Glutamatergic neuron (in vitro differentiated cells): ENCODE results near the gene SDSL. TPM values are rescaled to one million over a fixed set of nuclear protein-coding genes. Genes with fewer than 3 reads are reported as not detected.

Experiments used
- DNase-seq: peaks from one replicate; pipeline ENCODE4 v3.0.0; 2022
- H3K27ac Mint-ChIP-seq: one replicate; pipeline ENCODE4 v1.8.0; 2020; ENCODE audit warnings: mild to moderate bottlenecking, mixed read lengths, inconsistent platforms; ENCODE audit not compliant: unreplicated experiment
- H3K27me3 Mint-ChIP-seq: one replicate; pipeline ENCODE4 v1.8.0; 2020; ENCODE audit warnings: mild to moderate bottlenecking, moderate library complexity, mixed read lengths, inconsistent platforms; ENCODE audit not compliant: unreplicated experiment
- H3K36me3 Mint-ChIP-seq: one replicate; pipeline ENCODE4 v1.8.0; 2020; ENCODE audit warnings: mild to moderate bottlenecking, mixed read lengths, inconsistent platforms; ENCODE audit not compliant: unreplicated experiment
- H3K4me1 Mint-ChIP-seq: one replicate; pipeline ENCODE4 v1.8.0; 2020; ENCODE audit warnings: mild to moderate bottlenecking, low read depth, mixed read lengths, inconsistent platforms; ENCODE audit not compliant: unreplicated experiment
- H3K4me3 Mint-ChIP-seq: one replicate; pipeline ENCODE4 v1.8.0; 2020; ENCODE audit warnings: mild to moderate bottlenecking, mixed read lengths, inconsistent platforms; ENCODE audit not compliant: unreplicated experiment
- H3K9me3 Mint-ChIP-seq: one replicate; pipeline ENCODE4 v1.8.0; 2020; ENCODE audit warnings: mild to moderate bottlenecking, moderate library complexity, mixed read lengths, inconsistent platforms; ENCODE audit not compliant: unreplicated experiment
- CTCF ChIP-seq: fragments of 200-600 bp; sonication (generic); IDR thresholded peaks from one replicate; pipeline ENCODE4 v1.5.0; 2021; ENCODE audit not compliant: partially characterized antibody, unreplicated experiment
- total RNA-seq: library from RNA; stranded (reverse); fragmentation: NEBNext Ultra II Directional; extraction: Animal tissue kit (Norgen Biotek cat#: 25700); gene quantifications from one replicate; pipeline ENCODE4 v1.2.1, GENCODE V29; 2021; ENCODE audit not compliant: unreplicated experiment

SDSL gene
- total RNA-seq, 1 donor from 2014 or later = 0.74 TPM

GRCh38 chr12:113478351-113479011 lies 56.3 kb downstream of the SDSL start:
- DNase-seq = peak; percentile 33
- Mint-ChIP-seq H3K4me3 (peak overlapping the region; percentile 76), H3K9me3 (peaks cover 21% of the 10 kb centered on the region), H3K27ac (no peak overlapping the region), H3K36me3 (no peaks in the 10 kb centered on the region), H3K4me1 (peaks cover 25% of the 10 kb centered on the region), H3K27me3 (peaks cover 52% of the 10 kb centered on the region)
- TF ChIP-seq CTCF = no peak

DNA sequence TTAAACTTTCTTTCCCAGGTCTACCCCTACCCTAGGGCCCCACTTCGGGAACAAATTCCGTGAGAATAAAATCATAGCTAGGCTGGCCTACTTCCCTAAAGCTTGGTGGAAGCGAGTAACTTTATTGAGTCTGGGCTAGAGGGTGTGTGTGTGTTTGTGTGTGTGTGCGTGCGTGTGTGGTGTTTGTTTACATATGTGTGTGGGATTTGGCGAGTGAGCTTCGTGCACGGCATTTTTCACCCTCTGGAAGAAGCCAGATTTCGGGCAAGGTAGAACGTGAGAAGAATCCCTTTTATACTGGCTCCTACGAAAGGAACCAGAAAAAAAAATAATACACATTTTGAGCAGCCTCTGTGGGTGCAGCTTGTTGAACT lies 57.0 kb downstream of the SDSL start:
- no peak for DNase-seq
- H3K9me3 Mint-ChIP-seq = peaks cover 21% of the 10 kb centered on the region
- H3K4me3 Mint-ChIP-seq = peak overlapping the region; percentile 76
- no peak overlapping the region for H3K27ac Mint-ChIP-seq
- no peaks in the 10 kb centered on the region for H3K36me3 Mint-ChIP-seq
- peaks cover 51% of the 10 kb centered on the region for H3K27me3 Mint-ChIP-seq
- peaks cover 25% of the 10 kb centered on the region for H3K4me1 Mint-ChIP-seq
- TF ChIP-seq CTCF = no peak

DNA sequence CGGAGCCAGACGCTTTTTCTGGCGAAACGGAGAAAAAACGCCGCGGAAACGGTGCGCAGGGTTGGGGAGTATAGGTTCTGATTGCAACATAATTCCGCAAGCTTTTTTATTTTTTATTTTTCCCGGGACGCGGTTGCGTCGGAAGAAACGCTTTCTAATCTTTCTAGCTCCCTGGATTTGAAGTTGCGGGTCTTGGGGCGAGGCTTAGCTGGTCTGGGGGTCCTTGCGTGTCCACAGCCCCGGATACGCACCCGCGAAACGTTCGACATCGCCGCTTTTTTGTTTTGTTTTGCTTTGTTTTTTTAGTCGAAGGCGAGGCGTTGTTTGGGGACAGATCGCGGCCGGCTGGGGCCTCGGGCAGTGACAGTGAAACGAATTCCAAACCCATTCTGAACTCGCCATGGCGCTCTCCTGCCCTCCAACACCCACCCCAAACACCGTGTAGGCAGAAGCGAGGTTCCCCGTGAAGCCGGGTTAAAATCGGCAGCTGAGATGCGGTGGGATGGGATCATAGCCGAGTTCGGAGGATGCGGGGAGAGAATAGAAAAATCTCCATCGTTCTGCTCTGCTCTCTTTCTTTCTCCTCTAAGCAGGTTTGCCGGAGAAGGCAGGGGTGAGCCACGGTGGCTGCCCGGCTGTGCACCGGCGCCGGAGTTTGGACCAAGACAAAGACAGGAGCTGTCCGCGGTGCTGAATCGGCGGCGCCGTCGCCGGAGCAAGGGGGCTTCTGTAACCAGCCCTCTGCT lies 57.6 kb downstream of the SDSL start:
- Mint-ChIP-seq H3K4me3 (peak overlapping the region; percentile 76), H3K27me3 (peaks cover 46% of the 10 kb centered on the region), H3K36me3 (no peaks in the 10 kb centered on the region), H3K9me3 (peaks cover 17% of the 10 kb centered on the region), H3K27ac (no peak overlapping the region), H3K4me1 (peaks cover 25% of the 10 kb centered on the region)
- DNase-seq = peak; percentile 36
- TF ChIP-seq CTCF = no peak

- no peak for DNase-seq
- Mint-ChIP-seq H3K27me3 (peaks cover 44% of the 10 kb centered on the region), H3K4me1 (peaks cover 21% of the 10 kb centered on the region), H3K27ac (no peak overlapping the region), H3K36me3 (no peaks in the 10 kb centered on the region), H3K9me3 (peaks cover 17% of the 10 kb centered on the region), H3K4me3 (peak overlapping the region; percentile 76)
- TF ChIP-seq CTCF = no peak
These were observed 58.3 kb downstream of the SDSL start for GRCh38 chr12:113480336-113480971.
